CD14-positive monocyte (primary cell): ENCODE measurements around the gene MORF4L1. TPM values are rescaled to one million over a fixed set of nuclear protein-coding genes. Genes with fewer than 3 reads are reported as not detected.
"Not testable (repeated sequence)": the region's sequence is repeated elsewhere in the genome, so short reads cannot be mapped to it uniquely, and the experiment has no call there.

Source experiments
- DNase-seq, 3 donors: peaks; one replicate each; pipeline ENCODE4 v3.0.0-alpha.2; 2011 to 2022
- H2AFZ ChIP-seq: 2 replicates; pipeline ENCODE4 v1.6.0; 2012; ENCODE audit warnings: mild to moderate bottlenecking, low read depth, low read length, inconsistent platforms; ENCODE audit not compliant: insufficient read depth, poor library complexity, severe bottlenecking
- H3K27ac ChIP-seq, 2 donors: 1 replicate in 1 of 2; 2 replicates in 1 of 2; pipeline ENCODE4 v1.5.1; 2012 to 2013; ENCODE audit warnings: low read length in 2 of 2, control low read depth in 1 of 2, inconsistent platforms in 1 of 2, low read depth in 1 of 2, mild to moderate bottlenecking in 1 of 2
- H3K27me3 ChIP-seq, 2 donors: one replicate each; pipeline versions ENCODE4 v1.6.0 to v1.6.1; 2011 to 2013; ENCODE audit warnings: low read length in 2 of 2; ENCODE audit not compliant: control insufficient read depth in 2 of 2, insufficient read depth in 2 of 2
- H3K36me3 ChIP-seq, 2 donors: replicated peaks in 1 of 2; 1 replicate in 1 of 2; 2 replicates in 1 of 2; pipeline versions ENCODE4 v1.5.1 to v1.6.1; 2012 to 2013; ENCODE audit warnings: low read length in 2 of 2, control low read depth in 1 of 2, inconsistent platforms in 1 of 2, mild to moderate bottlenecking in 1 of 2; ENCODE audit not compliant: insufficient read depth in 2 of 2, control insufficient read depth in 1 of 2
- H3K4me1 ChIP-seq, 2 donors: 1 replicate in 1 of 2; 2 replicates in 1 of 2; pipeline versions ENCODE4 v1.5.1 to v1.6.1; 2012 to 2013; ENCODE audit warnings: low read length in 2 of 2, control low read depth in 1 of 2, inconsistent platforms in 1 of 2, mild to moderate bottlenecking in 1 of 2, moderate library complexity in 1 of 2; ENCODE audit not compliant: insufficient read depth in 2 of 2, control insufficient read depth in 1 of 2
- H3K4me2 ChIP-seq: replicated peaks from 2 replicates; pipeline ENCODE3; 2012; ENCODE audit warnings: low read length, moderate library complexity, mild to moderate bottlenecking; ENCODE audit not compliant: poor library complexity, severe bottlenecking; ENCODE audit errors: extremely low read depth
- H3K4me3 ChIP-seq, 3 experiments: fragments of 200-600 bp in 1 of 3; sonication (generic) in 1 of 3; replicated peaks in 1 of 3; 1 replicate in 2 of 3; 2 replicates in 1 of 3; pipeline ENCODE4 v1.5.1; 2011 to 2013; ENCODE audit warnings: low read length in 3 of 3, mild to moderate bottlenecking in 3 of 3, control low read depth in 2 of 3, low read depth in 2 of 3, inconsistent platforms in 1 of 3, moderate library complexity in 1 of 3
- H3K79me2 ChIP-seq: 2 replicates; pipeline ENCODE4 v1.6.0; 2012; ENCODE audit warnings: mild to moderate bottlenecking, control low read depth, inconsistent platforms, low read length, moderate library complexity; ENCODE audit not compliant: insufficient read depth
- H3K9ac ChIP-seq: 2 replicates; pipeline ENCODE4 v1.6.0; 2017; ENCODE audit warnings: low read length, mild to moderate bottlenecking; ENCODE audit not compliant: insufficient read depth, poor library complexity, severe bottlenecking
- H3K9me3 ChIP-seq, 2 donors: replicated peaks in 1 of 2; 1 replicate in 1 of 2; 2 replicates in 1 of 2; pipeline versions ENCODE4 v1.5.1 to v1.6.1; 2012 to 2013; ENCODE audit warnings: low read length in 2 of 2, control low read depth in 1 of 2; ENCODE audit not compliant: control insufficient read depth in 1 of 2, insufficient read depth in 1 of 2
- H4K20me1 ChIP-seq: 2 replicates; pipeline ENCODE4 v1.6.0; 2012; ENCODE audit warnings: mild to moderate bottlenecking, low read length, control low read depth, moderate library complexity; ENCODE audit not compliant: insufficient read depth
- H3K27ac Mint-ChIP-seq, 7 donors: one replicate each; pipeline ENCODE4 v1.8.0; 2020; ENCODE audit warnings: mild to moderate bottlenecking in 7 of 7, mixed read lengths in 7 of 7, moderate library complexity in 6 of 7, inconsistent platforms in 2 of 7
- H3K27me3 Mint-ChIP-seq, 3 donors: one replicate each; pipeline ENCODE4 v1.8.0; 2021 to 2022; ENCODE audit warnings: low read depth in 3 of 3, mild to moderate bottlenecking in 3 of 3, mixed read lengths in 3 of 3, moderate library complexity in 3 of 3, inconsistent platforms in 1 of 3
- H3K36me3 Mint-ChIP-seq, 2 donors: one replicate each; pipeline ENCODE4 v1.8.0; 2020; ENCODE audit warnings: mixed read lengths in 2 of 2, inconsistent platforms in 1 of 2, mild to moderate bottlenecking in 1 of 2
- H3K4me1 Mint-ChIP-seq: one replicate; pipeline ENCODE4 v1.8.0; 2020; ENCODE audit warnings: mild to moderate bottlenecking, mixed read lengths
- H3K4me3 Mint-ChIP-seq, 2 donors: one replicate each; pipeline ENCODE4 v1.8.0; 2020; ENCODE audit warnings: mild to moderate bottlenecking in 2 of 2, mixed read lengths in 2 of 2, moderate library complexity in 1 of 2
- H3K9me3 Mint-ChIP-seq, 7 donors: one replicate each; pipeline ENCODE4 v1.8.0; 2020 to 2022; ENCODE audit warnings: mixed read lengths in 7 of 7, mild to moderate bottlenecking in 6 of 7, moderate library complexity in 6 of 7, inconsistent platforms in 2 of 7
- CTCF ChIP-seq: fragments of 200-600 bp; IDR thresholded peaks from one replicate; pipeline ENCODE4 v1.8.0; 2022; ENCODE audit warnings: antibody characterized with exemption, mild to moderate bottlenecking
- WGBS: methylation state at CpG from one replicate; pipeline ENCODE4 v1.1.5; 2013; ENCODE audit warnings: missing lambda C conversion rate; ENCODE audit not compliant: insufficient coverage; 5-methylcytosine and 5-hydroxymethylcytosine counted together
- intact Hi-C, 2 donors: fragments of 100-400 bp; cut with micrococcal nuclease; formaldehyde crosslinking; loops; one replicate each; pipeline versions ENCODE4 v1.15.0 to v1.15.1; 2023
- polyA plus RNA-seq, 3 donors: library from polyadenylated mRNA; depleted of rRNA in 1 of 3; unstranded in 2 of 3; stranded (reverse) in 1 of 3; fragments of 300-500 nt in 2 of 3; fragments of >200 nt in 1 of 3; fragmentation: Illumina TruSeq in 2 of 3; gene quantifications; 1 replicate in 2 of 3; 2 replicates in 1 of 3; pipeline ENCODE4 v1.2.3, GENCODE V29; 2012 to 2021

The MORF4L1 gene
- polyA plus RNA-seq, 3 donors = 191 to 242 (median 224) TPM

- no peak overlapping the region for H3K4me2 ChIP-seq
- H3K9me3 ChIP-seq = no peaks in the 10 kb centered on the region
- peaks cover 0 to 2% (median 0%) of the 10 kb centered on the region in 7 donors for H3K9me3 Mint-ChIP-seq
- H3K4me3 Mint-ChIP-seq = no peak overlapping the region
- H3K4me1 ChIP-seq = no peaks in the 10 kb centered on the region
- no peaks in the 10 kb centered on the region for H4K20me1 ChIP-seq
- H3K36me3 ChIP-seq = no peaks in the 10 kb centered on the region
- TF ChIP-seq CTCF = no peak
- H3K4me1 Mint-ChIP-seq = no peaks in the 10 kb centered on the region
- no peak overlapping the region for H3K9ac ChIP-seq
- H3K36me3 Mint-ChIP-seq = no peaks in the 10 kb centered on the region
- H3K27ac ChIP-seq = no peak overlapping the region
- H3K27ac Mint-ChIP-seq = no peak overlapping the region
- H3K4me3 ChIP-seq = no peak overlapping the region
- no peak overlapping the region for H2AFZ ChIP-seq
- intact Hi-C loops = no loop called here
- no peaks in the 10 kb centered on the region for H3K79me2 ChIP-seq
- no peaks in the 10 kb centered on the region for H3K27me3 ChIP-seq
- H3K27me3 Mint-ChIP-seq = peaks cover 0 to 13% (median 7%) of the 10 kb centered on the region in 3 donors
- no peak for DNase-seq
- 98% methylated on average over 5 of the region's 6 CpGs for WGBS
Observed at GRCh38 chr15:78841891-78842290, 30.8 kb upstream of the MORF4L1 start.

- Mint-ChIP-seq H3K27ac (no peak overlapping the region), H3K4me3 (no peak overlapping the region), H3K27me3 (peaks cover 0 to 13% (median 7%) of the 10 kb centered on the region in 3 donors), H3K36me3 (no peaks in the 10 kb centered on the region), H3K4me1 (no peaks in the 10 kb centered on the region), H3K9me3 (peaks cover 0 to 2% (median 0%) of the 10 kb centered on the region in 7 donors)
- DNase-seq = no peak
- Histone ChIP-seq H2AFZ (no peak overlapping the region), H4K20me1 (no peaks in the 10 kb centered on the region), H3K27ac (no peak overlapping the region), H3K4me2 (no peak overlapping the region), H3K4me3 (no peak overlapping the region), H3K79me2 (no peaks in the 10 kb centered on the region), H3K4me1 (no peaks in the 10 kb centered on the region), H3K9me3 (no peaks in the 10 kb centered on the region), H3K36me3 (no peaks in the 10 kb centered on the region), H3K27me3 (no peaks in the 10 kb centered on the region), H3K9ac (no peak overlapping the region)
- no peak for TF ChIP-seq CTCF
- intact Hi-C loops = no loop called here
- WGBS = 100% methylated on average over 2 of the region's 3 CpGs
Observed at GRCh38 chr15:78842519-78842918, 30.2 kb upstream of the MORF4L1 start.

- H4K20me1 ChIP-seq, intact Hi-C loops, H3K27me3 Mint-ChIP-seq, DNase-seq, H3K27ac ChIP-seq, H3K4me2 ChIP-seq, H3K36me3 Mint-ChIP-seq, H3K4me1 Mint-ChIP-seq, H3K36me3 ChIP-seq, H3K4me3 ChIP-seq, H3K27me3 ChIP-seq, H2AFZ ChIP-seq, H3K9me3 ChIP-seq, H3K79me2 ChIP-seq, H3K4me1 ChIP-seq, H3K9me3 Mint-ChIP-seq, H3K9ac ChIP-seq, H3K4me3 Mint-ChIP-seq, H3K27ac Mint-ChIP-seq: not testable (repeated sequence)
- WGBS = 96% methylated on average over 5 of the region's 27 CpGs
Observed at GRCh38 chr15:78846906-78847305, 25.8 kb upstream of the MORF4L1 start.
